ENCODE measurements around the gene ALMS1.

DNA sequence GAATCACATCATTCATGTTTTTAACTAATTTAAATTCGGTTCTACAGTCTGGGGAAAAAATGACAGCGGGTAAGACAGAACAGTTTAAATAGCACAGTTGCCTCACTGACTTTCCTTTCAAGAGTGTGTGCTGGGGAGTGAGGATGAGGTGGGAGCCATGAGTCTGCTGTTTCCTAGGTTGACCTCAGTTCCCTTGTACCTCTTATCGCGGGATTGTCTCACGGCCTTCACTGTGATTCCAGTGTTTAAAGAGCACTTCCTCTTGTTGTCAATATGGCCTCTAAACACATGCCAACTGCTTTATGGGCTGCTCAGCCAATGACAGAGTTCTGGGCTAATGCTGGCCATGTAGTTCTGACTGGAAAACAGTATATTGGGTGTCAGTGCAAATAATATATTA is 41.6 kb upstream of the ALMS1 start:
- TF ChIP-seq, protein P1, sequence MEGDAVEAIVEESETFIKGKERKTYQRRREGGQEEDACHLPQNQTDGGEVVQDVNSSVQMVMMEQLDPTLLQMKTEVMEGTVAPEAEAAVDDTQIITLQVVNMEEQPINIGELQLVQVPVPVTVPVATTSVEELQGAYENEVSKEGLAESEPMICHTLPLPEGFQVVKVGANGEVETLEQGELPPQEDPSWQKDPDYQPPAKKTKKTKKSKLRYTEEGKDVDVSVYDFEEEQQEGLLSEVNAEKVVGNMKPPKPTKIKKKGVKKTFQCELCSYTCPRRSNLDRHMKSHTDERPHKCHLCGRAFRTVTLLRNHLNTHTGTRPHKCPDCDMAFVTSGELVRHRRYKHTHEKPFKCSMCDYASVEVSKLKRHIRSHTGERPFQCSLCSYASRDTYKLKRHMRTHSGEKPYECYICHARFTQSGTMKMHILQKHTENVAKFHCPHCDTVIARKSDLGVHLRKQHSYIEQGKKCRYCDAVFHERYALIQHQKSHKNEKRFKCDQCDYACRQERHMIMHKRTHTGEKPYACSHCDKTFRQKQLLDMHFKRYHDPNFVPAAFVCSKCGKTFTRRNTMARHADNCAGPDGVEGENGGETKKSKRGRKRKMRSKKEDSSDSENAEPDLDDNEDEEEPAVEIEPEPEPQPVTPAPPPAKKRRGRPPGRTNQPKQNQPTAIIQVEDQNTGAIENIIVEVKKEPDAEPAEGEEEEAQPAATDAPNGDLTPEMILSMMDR (conservative IDR thresholded peaks at IDR 0.05; ENCODE audit: low read length): no peak
- no peak for TF ChIP-seq EZH2phosphoT487 (IDR thresholded peaks at IDR 0.05; ENCODE audit: borderline replicate concordance, low read depth, low read length)
